ENCODE data around the gene REV1.

REV1 gene

DNA sequence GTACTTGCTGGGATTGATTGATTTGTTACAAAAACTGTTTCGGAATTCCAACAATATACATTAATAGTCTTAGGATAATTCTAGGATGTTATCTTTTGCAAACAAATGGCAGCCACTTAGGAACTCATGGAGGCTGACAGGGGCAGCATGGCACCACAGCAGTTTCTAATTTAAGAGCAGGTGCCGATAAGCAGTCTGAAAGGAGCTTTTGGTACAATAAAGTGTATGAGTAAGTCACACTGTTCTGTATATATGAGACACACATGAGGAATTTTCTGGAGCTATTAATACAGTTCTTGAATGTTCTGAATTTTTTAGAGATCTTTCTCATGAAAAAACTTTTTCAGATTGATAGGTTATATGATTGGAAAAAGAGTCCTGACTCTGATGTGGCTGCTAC, 100.4 kb downstream of the REV1 start:
- DNase-seq (ENCODE audit: low read depth), result no peak
- no peak overlapping the region for H3K4me3 ChIP-seq (ENCODE audit: low read depth, low read length)
- TF ChIP-seq, protein P1, sequence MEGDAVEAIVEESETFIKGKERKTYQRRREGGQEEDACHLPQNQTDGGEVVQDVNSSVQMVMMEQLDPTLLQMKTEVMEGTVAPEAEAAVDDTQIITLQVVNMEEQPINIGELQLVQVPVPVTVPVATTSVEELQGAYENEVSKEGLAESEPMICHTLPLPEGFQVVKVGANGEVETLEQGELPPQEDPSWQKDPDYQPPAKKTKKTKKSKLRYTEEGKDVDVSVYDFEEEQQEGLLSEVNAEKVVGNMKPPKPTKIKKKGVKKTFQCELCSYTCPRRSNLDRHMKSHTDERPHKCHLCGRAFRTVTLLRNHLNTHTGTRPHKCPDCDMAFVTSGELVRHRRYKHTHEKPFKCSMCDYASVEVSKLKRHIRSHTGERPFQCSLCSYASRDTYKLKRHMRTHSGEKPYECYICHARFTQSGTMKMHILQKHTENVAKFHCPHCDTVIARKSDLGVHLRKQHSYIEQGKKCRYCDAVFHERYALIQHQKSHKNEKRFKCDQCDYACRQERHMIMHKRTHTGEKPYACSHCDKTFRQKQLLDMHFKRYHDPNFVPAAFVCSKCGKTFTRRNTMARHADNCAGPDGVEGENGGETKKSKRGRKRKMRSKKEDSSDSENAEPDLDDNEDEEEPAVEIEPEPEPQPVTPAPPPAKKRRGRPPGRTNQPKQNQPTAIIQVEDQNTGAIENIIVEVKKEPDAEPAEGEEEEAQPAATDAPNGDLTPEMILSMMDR (IDR thresholded peaks at IDR 0.05; ENCODE audit: low read depth, low read length), result no peak
- TF ChIP-seq, protein P2, sequence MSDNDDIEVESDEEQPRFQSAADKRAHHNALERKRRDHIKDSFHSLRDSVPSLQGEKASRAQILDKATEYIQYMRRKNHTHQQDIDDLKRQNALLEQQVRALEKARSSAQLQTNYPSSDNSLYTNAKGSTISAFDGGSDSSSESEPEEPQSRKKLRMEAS (IDR thresholded peaks at IDR 0.05; ENCODE audit: low read depth, low read length), result no peak
- TF ChIP-seq POLR2A (IDR thresholded peaks at IDR 0.05; ENCODE audit: extremely low read depth, insufficient read length) (no peak), MYC (IDR thresholded peaks at IDR 0.05; ENCODE audit: low read depth, low read length) (no peak)

DNA sequence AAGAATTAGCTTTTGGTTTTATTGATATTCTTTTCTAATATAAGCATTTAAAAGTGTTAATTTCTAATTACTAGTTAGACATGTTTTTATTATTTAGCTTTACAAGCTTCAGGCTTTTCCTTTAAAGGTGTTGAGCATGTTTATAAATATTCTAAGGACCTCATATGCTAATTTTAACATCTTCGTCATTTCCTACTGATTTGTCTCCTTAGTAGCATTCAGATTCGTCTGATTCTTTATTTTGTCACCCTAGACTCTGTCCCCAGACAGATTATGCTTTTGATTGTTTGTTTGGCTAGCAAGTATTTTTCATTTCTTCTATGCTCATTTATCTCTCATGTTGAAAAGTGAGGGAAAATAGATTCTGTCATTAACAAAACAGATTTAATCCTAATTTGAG, 100.9 kb downstream of the REV1 start:
- TF ChIP-seq, protein P1 (IDR thresholded peaks at IDR 0.05; ENCODE audit: low read depth, low read length), result no peak
- no peak for TF ChIP-seq MYC (IDR thresholded peaks at IDR 0.05; ENCODE audit: low read depth, low read length)
- TF ChIP-seq, protein P2 (IDR thresholded peaks at IDR 0.05; ENCODE audit: low read depth, low read length), result no peak
- no peak for TF ChIP-seq POLR2A (IDR thresholded peaks at IDR 0.05; ENCODE audit: extremely low read depth, insufficient read length)
- no peak for DNase-seq (ENCODE audit: low read depth)

DNA sequence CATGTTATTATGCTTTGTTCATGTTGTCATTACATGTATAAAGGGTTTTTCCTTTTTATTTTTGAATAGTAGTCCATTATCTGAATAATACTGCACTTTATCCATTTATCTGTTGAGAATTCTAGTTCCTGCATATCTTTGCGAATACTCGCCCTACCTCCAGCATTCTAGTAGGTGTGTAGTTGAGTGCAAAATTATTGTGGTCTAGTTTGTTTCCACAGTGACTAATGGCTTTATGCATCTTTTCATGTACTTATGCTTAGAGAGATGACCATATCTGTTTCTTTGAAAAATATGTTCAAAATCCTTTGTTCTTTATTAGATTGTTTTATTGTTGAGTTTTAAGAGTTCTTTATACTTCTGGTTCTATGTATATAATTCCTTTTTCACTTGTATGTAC, 103.8 kb downstream of the REV1 start:
- DNase-seq (ENCODE audit: low read depth), result no peak
- TF ChIP-seq POLR2A (IDR thresholded peaks at IDR 0.05; ENCODE audit: extremely low read depth, insufficient read length), result no peak
- TF ChIP-seq, protein P1 (IDR thresholded peaks at IDR 0.05; ENCODE audit: low read depth, low read length), result no peak
- TF ChIP-seq MYC (IDR thresholded peaks at IDR 0.05; ENCODE audit: low read depth, low read length), result no peak
- TF ChIP-seq, protein P2 (IDR thresholded peaks at IDR 0.05; ENCODE audit: low read depth, low read length), result no peak
- no peak overlapping the region for H3K4me3 ChIP-seq (ENCODE audit: low read depth, low read length)

More for the DNA sequence above, 100.9 kb downstream of the REV1 start:
- H3K4me3 ChIP-seq (ENCODE audit: low read depth, low read length), result no peak overlapping the region

DNA sequence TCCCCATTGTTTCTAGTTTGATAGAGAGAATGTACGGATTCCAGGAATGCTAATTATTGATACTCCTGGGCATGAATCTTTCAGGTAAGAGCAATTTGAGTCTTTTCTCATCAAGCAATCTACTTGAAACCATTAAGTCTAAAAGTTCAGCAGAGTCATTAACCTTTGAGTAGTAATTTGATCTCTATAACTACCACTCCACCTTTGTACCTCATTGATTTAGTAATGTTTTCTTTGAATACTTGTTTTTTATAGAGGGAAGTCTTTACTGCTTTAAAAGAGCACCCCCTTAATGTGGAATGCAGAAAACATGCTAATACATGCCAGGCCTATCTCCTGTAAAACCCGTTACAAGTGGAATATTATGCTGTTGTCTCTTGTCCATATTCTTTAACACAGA, 107.7 kb downstream of the REV1 start:
- H3K4me3 ChIP-seq (ENCODE audit: low read depth, low read length), result no peak overlapping the region
- no peak for DNase-seq (ENCODE audit: low read depth)
- TF ChIP-seq POLR2A (IDR thresholded peaks at IDR 0.05; ENCODE audit: extremely low read depth, insufficient read length) (no peak), MYC (IDR thresholded peaks at IDR 0.05; ENCODE audit: low read depth, low read length) (no peak)
- TF ChIP-seq, protein P2 (IDR thresholded peaks at IDR 0.05; ENCODE audit: low read depth, low read length), result no peak
- TF ChIP-seq, protein P1 (IDR thresholded peaks at IDR 0.05; ENCODE audit: low read depth, low read length), result no peak

DNA sequence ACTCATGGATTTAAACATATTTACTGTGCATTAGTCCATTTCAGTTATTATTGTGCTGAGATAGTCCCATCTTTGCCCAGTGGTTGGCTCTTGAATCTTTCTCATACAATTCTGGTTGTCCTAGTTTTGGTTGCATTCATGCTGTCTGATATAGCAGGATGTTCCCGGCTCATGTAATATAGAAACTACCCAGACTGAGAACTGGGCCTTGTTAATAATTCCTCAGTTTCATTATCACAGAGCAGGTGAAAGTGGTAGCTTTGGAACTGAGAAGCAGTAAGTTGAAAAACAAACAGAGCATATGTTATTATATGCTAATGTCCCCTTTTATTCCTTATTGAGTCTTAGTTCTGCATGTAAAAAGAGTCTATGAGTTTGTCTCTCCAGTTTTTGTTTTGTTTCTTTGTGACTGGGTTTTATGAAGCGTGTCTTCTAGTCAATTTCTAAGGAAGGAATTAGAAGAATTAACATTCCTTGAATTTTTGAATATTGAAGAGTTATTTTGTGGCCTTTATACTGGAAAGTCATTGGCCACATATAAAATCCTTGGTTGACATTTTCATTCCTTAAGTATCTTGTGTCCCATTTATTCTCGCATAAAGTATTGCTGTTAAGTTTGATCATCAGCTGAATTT, 109.3 kb downstream of the REV1 start:
- DNase-seq (ENCODE audit: low read depth), result no peak
- no peak for TF ChIP-seq POLR2A (IDR thresholded peaks at IDR 0.05; ENCODE audit: extremely low read depth, insufficient read length)
- H3K4me3 ChIP-seq (ENCODE audit: low read depth, low read length), result no peak overlapping the region

DNA sequence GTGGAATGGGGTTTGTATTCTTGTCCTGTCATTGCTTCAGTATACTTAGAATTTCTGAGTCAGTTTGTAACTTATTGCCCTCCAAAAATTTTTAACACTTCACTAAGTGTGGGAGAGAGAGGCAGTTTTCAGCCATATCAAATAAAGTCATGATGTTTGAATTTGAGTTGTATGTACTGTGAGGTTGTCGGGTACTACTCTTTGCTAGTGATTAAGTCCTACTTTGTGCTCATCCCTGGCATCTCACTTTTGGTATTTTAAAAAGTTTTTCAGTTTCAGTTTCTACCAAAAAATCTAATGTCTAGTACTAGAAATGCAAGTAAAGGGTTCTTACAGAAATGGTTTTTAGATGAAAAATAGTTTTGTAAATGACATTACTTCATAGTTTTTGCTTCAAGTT, 111.9 kb downstream of the REV1 start:
- no peak for DNase-seq (ENCODE audit: low read depth)
- H3K4me3 ChIP-seq (ENCODE audit: low read depth, low read length), result no peak overlapping the region
- TF ChIP-seq MYC (IDR thresholded peaks at IDR 0.05; ENCODE audit: low read depth, low read length), result no peak
- TF ChIP-seq, protein P1 (IDR thresholded peaks at IDR 0.05; ENCODE audit: low read depth, low read length), result no peak
- TF ChIP-seq, protein P2 (IDR thresholded peaks at IDR 0.05; ENCODE audit: low read depth, low read length), result no peak
- no peak for TF ChIP-seq POLR2A (IDR thresholded peaks at IDR 0.05; ENCODE audit: extremely low read depth, insufficient read length)
